ENCODE data around the gene CARD19. TPM values are rescaled to one million over a fixed set of nuclear protein-coding genes. Genes with fewer than 3 reads are reported as not detected.

Gene CARD19
- total and polyA plus RNA-seq, 2 of the 8 experiments (the other 6 are each of a cell fraction or from before 2014, with no cell fraction given) = 21.2 to 112 TPM

- Histone ChIP-seq H3K4me1 (replicated peaks in 1 of 4; ENCODE audit: control insufficient read depth in 3 of 4, insufficient read depth in 4 of 4, low read length in 3 of 4) (peaks cover 0 to 36% (median 22%) of the 10 kb centered on the region in 4 experiments; a peak in 6 of 7 replicates), H3K9me3 (ENCODE audit: insufficient read depth in 2 of 2, low read depth in 1 of 2, low read length in 1 of 2) (no peaks in the 10 kb centered on the region), H2AFZ (ENCODE audit: low read length) (no peak overlapping the region), H2BK12ac (ENCODE audit: low read depth, low read length) (no peak overlapping the region), H4K91ac (replicated peaks; ENCODE audit: insufficient read length, low read length) (no peak overlapping the region), H4K5ac (ENCODE audit: insufficient read length, low read depth, low read length) (no peak overlapping the region), H3K36me3 (ENCODE audit: control insufficient read depth in 2 of 4, insufficient read depth in 4 of 4, low read length in 3 of 4) (peaks cover 0 to 4% (median 0%) of the 10 kb centered on the region in 4 experiments; a peak in 1 of 8 replicates), H3K27me3 (replicated peaks in 1 of 4; ENCODE audit: control insufficient read depth in 3 of 4, extremely low read depth in 1 of 4, insufficient read depth in 3 of 4, low read length in 3 of 4) (no peaks in the 10 kb centered on the region; a peak in 1 of 7 replicates), H2BK5ac (ENCODE audit: low read depth, low read length) (no peak overlapping the region), H3K23ac (ENCODE audit: insufficient read length) (no peak overlapping the region), H4K8ac (ENCODE audit: extremely low read depth, insufficient read depth, low read length) (no peak overlapping the region), H3K79me1 (ENCODE audit: low read depth, low read length) (peaks cover 14% of the 10 kb centered on the region), H3K23me2 (ENCODE audit: low read depth, low read length) (peaks cover 11% of the 10 kb centered on the region; the same call in 1 of the 2 replicates), H3K79me2 (ENCODE audit: control insufficient read depth in 1 of 2, insufficient read depth in 2 of 2, low read length in 2 of 2) (peaks cover 0 to 11% of the 10 kb centered on the region in 2 experiments; a peak in 1 of 4 replicates), H3K4me3 (ENCODE audit: extremely low read depth in 1 of 4, insufficient read depth in 2 of 4, low read depth in 3 of 4, low read length in 4 of 4) (no peak overlapping the region), H3K4ac (replicated peaks; ENCODE audit: insufficient read length, low read depth, low read length) (no peak overlapping the region), H3K14ac (ENCODE audit: insufficient read length) (no peak overlapping the region), H2BK120ac (replicated peaks; ENCODE audit: low read depth, low read length) (no peak overlapping the region), H3K27ac (ENCODE audit: low read depth, low read length) (no peak overlapping the region), H3K56ac (replicated peaks; ENCODE audit: insufficient read length, low read depth, low read length) (no peak overlapping the region), H2BK20ac (ENCODE audit: low read length) (no peak overlapping the region), H3K9ac (replicated peaks in 1 of 4; ENCODE audit: extremely low read depth in 1 of 4, low read depth in 3 of 4, low read length in 3 of 4) (no peak overlapping the region), H4K20me1 (replicated peaks in 1 of 2; ENCODE audit: control insufficient read depth in 1 of 2, insufficient read depth in 2 of 2, low read length in 2 of 2) (peaks cover 0 to 16% of the 10 kb centered on the region in 2 experiments), H2AK5ac (ENCODE audit: low read depth, low read length) (0 out of 2 replicates have a peak overlapping the region, but pooled peaks have one; percentile 15), H3K4me2 (ENCODE audit: insufficient read depth in 1 of 2, low read depth in 2 of 2, low read length in 2 of 2) (no peak overlapping the region), H2BK15ac (ENCODE audit: low read length) (0 out of 2 replicates have a peak overlapping the region, but pooled peaks have one; percentile 81), H3K18ac (ENCODE audit: extremely low read depth, low read length) (no peak overlapping the region)
- ChIA-PET CTCF (ENCODE audit: partially characterized antibody) (interaction anchor here (1.1 to 3.5 kb wide), 10 partner anchors 9 to 176 kb away, joined by 3 to 17 read pairs (median 4); no protein-coding TSS in a partner anchor), POLR2A (ENCODE audit: partially characterized antibody) (interaction anchor here (0.6 to 1.6 kb wide), 3 partner anchors 8 to 63 kb away, joined by 3 read pairs; no protein-coding TSS in a partner anchor)
- DNase-seq (ENCODE audit: low read depth in 1 of 2, low spot score in 2 of 2) (no peak), FAIRE-seq (no peak)
- WGBS, 2 experiments (ENCODE audit: extremely low coverage in 1 of 2, insufficient coverage in 1 of 2, insufficient read length in 1 of 2, insufficient replicate concordance in 2 of 2, low coverage in 1 of 2, low lambda C conversion rate in 2 of 2, missing lambda C conversion rate in 1 of 2) = 90% methylated on average over 10 of the region's 10 CpGs; no CpG with 5 or more reads in 1 of the 2 experiments
- TF ChIP-seq NANOG (IDR thresholded peaks at IDR 0.05; ENCODE audit: insufficient read depth, low read depth, low read length, poor library complexity, severe bottlenecking) = no peak
- TF ChIP-seq SP4 (IDR thresholded peaks at IDR 0.05; ENCODE audit: low read length) = no peak
- no peak for TF ChIP-seq SIRT6 (IDR thresholded peaks at IDR 0.05; ENCODE audit: low read length)
- no peak for TF ChIP-seq USF2 (IDR thresholded peaks at IDR 0.05; ENCODE audit: low read length)
- TF ChIP-seq CHD2 (IDR thresholded peaks at IDR 0.05; ENCODE audit: low read length) = no peak
- no peak for TF ChIP-seq POU5F1 (IDR thresholded peaks at IDR 0.05; ENCODE audit: low read depth, low read length)
- TF ChIP-seq RBBP5 (IDR thresholded peaks at IDR 0.05; ENCODE audit: borderline replicate concordance, low read depth, low read length) = no peak
- TF ChIP-seq TBP (IDR thresholded peaks at IDR 0.05; ENCODE audit: low read depth, low read length) = no peak
- TF ChIP-seq, protein P1, sequence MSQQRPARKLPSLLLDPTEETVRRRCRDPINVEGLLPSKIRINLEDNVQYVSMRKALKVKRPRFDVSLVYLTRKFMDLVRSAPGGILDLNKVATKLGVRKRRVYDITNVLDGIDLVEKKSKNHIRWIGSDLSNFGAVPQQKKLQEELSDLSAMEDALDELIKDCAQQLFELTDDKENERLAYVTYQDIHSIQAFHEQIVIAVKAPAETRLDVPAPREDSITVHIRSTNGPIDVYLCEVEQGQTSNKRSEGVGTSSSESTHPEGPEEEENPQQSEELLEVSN (IDR thresholded peaks at IDR 0.05) = no peak
- no peak for TF ChIP-seq EGR1 (IDR thresholded peaks at IDR 0.05; ENCODE audit: borderline replicate concordance, low read depth, low read length)
Measured at GRCh38 chr9:93128715-93129224, 32.8 kb downstream of the CARD19 start.

Data from H1 (cell line).